Right ventricle myocardium inferior (tissue), 1 donor: Measurements from ENCODE around the gene ITGA4. TPM values are rescaled to one million over a fixed set of nuclear protein-coding genes. Genes with fewer than 3 reads are reported as not detected.
"Not testable (repeated sequence)": the region's sequence is repeated elsewhere in the genome, so short reads cannot be mapped to it uniquely, and the experiment has no call there.

Experiments used
- ATAC-seq: fragments of 200-7000 bp; cut with Tn5 transposase; one replicate; pipeline ENCODE4 v1.9.1; 2020; ENCODE audit warnings: mild to moderate bottlenecking, moderate library complexity
- DNase-seq: peaks from one replicate; pipeline ENCODE4 v3.0.0; 2021; ENCODE audit errors: missing footprints
- intact Hi-C: fragments of 100-400 bp; cut with DNase I; formaldehyde crosslinking; loops from one replicate; pipeline ENCODE4 v1.11.0; 2022
- long read RNA-seq: library from polyadenylated mRNA; unstranded; transcript quantifications from one replicate; pipeline ENCODE4 v2.0.0, GENCODE V29; 2021
- total RNA-seq: library from RNA; stranded (reverse); fragmentation: NEBNext Ultra II Directional; extraction: Animal tissue kit (Norgen Biotek cat#: 25700); gene quantifications from one replicate; pipeline ENCODE4 v1.2.1, GENCODE V29; 2021
- donor health status: DM: no; HTN: yes; CAD: no; lungs with severe emphysema.

The ITGA4 gene
- total RNA-seq, result 1.8 TPM
- long read RNA-seq, result 0 reads

- ATAC-seq (peak; percentile 96), DNase-seq (peak; percentile 90)
- intact Hi-C loops, result no loop called here
Measured at GRCh38 chr2:181457121-181457740, at the start of gene ITGA4. Gene ITGA4, plus strand, starts transcription at chr2:181457386. Its CDS starts 269 bp downstream, at chr2:181457655.

DNA sequence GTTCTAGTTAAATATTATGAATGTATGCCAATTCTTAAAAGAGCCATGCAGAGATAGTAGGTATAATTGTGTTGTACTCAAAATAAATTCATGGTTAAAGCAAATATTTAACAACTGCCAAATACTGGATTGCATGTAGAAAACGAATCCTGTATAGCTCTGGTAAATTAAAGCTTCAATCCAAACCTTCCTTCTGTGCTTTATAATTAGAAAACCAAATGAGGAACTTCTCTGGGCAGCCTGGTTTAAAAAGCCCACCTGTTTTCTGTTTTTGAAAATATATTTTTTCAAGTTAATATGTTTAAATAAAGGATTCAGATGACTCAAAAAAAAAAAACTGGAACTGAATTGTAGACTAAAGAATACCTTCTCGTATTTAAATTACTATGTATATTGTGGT lies 48.3 kb upstream of the ITGA4 start:
- DNase-seq (no peak), ATAC-seq (no peak)
- intact Hi-C loops, result no loop called here

- DNase-seq (no peak), ATAC-seq (no peak)
- intact Hi-C loops, result no loop called here
Measured at GRCh38 chr2:181411105-181411849, 45.9 kb upstream of the ITGA4 start.

GRCh38 chr2:181419129-181419855 lies 37.9 kb upstream of the ITGA4 start:
- no peak for ATAC-seq
- DNase-seq, result no peak
- intact Hi-C loops, result no loop called here

DNA sequence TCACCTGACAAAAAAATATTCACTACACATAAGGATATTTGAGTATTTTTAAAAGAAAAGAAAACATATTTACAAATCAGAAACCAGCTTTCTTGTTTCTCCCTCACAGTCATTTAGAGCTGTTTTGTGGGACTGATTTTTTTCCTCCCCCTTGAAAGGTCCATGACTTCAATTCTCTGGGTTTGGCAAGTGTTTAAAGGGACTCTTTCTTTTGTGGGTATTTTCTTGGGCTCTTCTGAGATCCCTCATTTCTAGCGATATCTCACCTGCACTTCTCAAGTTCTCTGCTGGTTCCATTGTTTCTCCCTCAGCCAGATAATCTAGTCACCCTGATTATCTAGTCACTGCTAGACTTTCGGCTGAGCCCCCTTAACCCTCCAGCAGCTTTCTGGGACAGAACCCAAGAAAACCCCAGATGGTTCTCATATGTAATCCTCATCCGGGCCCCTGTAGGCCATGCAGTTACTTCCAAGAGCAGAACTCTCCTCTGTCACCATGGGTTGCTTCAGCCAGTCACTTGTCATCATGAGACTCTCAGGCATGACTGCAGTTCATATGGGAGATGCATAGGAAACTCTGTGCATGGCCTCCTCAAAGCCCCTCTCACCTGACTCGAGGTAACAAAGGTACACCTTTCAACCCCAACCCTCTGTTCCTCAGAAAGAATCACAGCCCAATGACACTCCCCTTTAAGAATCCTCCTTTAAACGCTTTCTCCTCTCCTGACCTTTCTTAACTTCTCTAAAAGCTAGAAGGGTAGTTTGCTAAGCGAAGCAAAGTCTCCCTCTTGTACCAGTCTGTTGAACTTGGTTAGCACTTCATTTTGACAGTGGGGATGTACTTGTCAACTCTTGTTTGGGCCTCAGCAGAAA lies 36.7 kb upstream of the ITGA4 start:
- DNase-seq (no peak), ATAC-seq (no peak)
- intact Hi-C loops, result no loop called here

- DNase-seq (no peak), ATAC-seq (no peak)
- intact Hi-C loops, result no loop called here
Measured at GRCh38 chr2:181421131-181421458, 36.1 kb upstream of the ITGA4 start.

GRCh38 chr2:181421464-181421863 lies 35.7 kb upstream of the ITGA4 start:
- DNase-seq, result no peak
- intact Hi-C loops, result no loop called here
- no peak for ATAC-seq

GRCh38 chr2:181426672-181427071 lies 30.5 kb upstream of the ITGA4 start:
- intact Hi-C loops, result no loop called here
- DNase-seq (no peak), ATAC-seq (no peak)

DNA sequence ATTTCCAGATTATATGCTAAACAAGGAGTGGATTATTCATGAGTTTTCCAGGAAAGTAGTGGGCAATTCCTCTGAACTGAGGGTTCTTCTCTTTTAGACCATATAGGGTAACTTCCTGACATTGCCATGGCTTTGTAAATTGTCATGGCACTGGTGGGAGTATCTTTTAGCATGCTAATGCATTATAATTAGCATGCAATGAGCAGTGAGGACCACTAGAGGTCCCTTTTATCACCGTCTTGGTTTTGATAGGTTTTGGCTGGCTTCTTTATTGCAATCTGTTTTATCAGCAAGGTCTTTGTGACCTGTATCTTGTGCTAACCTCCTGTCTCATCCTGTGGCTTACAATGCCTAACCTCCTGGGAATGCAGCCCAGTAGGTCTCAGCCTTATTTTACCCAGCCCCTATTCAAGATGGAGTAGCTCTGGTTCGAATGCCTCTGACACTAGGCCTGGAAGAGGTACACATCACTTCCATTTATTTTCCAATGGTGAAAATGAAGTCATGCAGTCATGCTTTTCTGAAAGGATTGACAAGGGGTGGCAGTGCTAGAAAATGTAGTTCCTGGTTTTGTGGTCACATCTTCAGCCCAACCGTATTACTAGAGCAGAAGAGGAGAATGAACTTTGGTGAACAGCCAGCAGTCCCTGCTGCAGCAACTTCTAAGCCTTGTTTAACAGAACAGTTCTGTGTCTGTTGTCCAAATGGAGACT lies 26.6 kb upstream of the ITGA4 start:
- ATAC-seq (no peak), DNase-seq (no peak)
- intact Hi-C loops, result no loop called here

- DNase-seq, result no peak
- intact Hi-C loops, result no loop called here
- no peak for ATAC-seq
Measured at GRCh38 chr2:181431674-181432073, 25.5 kb upstream of the ITGA4 start.

DNA sequence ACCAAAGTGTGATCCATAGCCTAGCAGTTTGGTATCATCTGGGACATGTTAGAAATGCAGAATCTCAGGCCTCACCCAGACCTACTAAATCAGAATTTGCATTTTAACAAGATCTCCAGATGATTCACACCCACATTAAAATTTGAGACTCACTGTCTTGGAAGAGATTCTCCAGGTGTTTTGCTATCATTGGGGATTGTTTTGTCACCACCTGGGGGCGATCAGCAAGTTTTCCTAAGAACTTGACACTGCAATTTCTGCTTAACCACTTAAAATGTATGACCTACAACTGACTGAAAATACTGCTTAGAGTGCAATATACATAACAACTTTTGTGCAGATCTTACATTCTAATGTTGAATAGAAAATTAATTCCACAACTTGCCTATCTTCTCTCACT lies 18.9 kb upstream of the ITGA4 start:
- DNase-seq (no peak), ATAC-seq (no peak)
- intact Hi-C loops, result no loop called here

DNA sequence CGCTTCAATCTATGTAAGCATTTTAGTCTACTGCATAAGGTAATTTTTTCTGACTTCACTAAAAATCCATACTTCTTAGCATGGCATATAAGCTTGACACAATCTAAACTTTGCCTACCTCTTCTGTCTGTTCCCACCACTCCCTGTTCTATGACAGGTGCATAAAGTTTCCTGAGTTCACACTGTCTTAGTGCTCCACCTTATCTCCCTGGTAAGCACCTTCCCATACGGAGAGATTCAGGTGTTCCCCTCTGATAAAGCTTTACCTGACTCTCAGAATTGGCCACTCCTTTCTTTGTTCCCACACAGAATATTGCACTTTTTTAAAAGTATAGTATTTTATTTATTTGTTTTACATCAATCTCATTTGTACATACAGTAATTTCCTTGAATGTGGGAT lies 16.8 kb upstream of the ITGA4 start:
- ATAC-seq (no peak), DNase-seq (no peak)
- intact Hi-C loops, result no loop called here

- ATAC-seq, result no peak
- no peak for DNase-seq
- intact Hi-C loops, result no loop called here
Measured at GRCh38 chr2:181440919-181441318, 16.3 kb upstream of the ITGA4 start.

GRCh38 chr2:181441670-181442069 lies 15.5 kb upstream of the ITGA4 start:
- no peak for ATAC-seq
- DNase-seq, result no peak

DNA sequence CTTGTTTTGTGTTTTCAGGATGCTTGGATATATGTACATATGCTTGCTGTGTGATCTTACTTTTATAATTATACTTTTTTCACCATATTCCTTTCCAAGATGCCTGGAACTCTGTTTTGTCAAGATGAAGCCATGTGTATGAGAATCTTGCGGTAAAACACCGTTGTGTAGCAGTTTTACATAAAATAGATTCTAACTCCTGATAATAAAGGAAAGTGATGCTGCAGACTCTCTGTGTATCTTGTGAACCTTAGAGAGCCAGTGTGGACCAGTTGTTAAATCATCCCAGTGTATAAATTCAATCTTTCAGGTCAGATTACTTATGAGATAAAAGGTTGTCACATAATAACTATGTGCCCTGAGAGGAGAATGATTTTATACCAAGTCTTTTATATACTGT lies 12.5 kb upstream of the ITGA4 start:
- no peak for DNase-seq
- intact Hi-C loops, result no loop called here
- no peak for ATAC-seq

More at GRCh38 chr2:181441670-181442069, 15.5 kb upstream of the ITGA4 start:
- intact Hi-C loops, result no loop called here

- ATAC-seq, result no peak
- intact Hi-C loops, result no loop called here
- DNase-seq, result no peak
Measured at GRCh38 chr2:181446985-181447384, 10.2 kb upstream of the ITGA4 start.

GRCh38 chr2:181449278-181449677 lies 7.9 kb upstream of the ITGA4 start:
- ATAC-seq, intact Hi-C loops, DNase-seq: not testable (repeated sequence)

DNA sequence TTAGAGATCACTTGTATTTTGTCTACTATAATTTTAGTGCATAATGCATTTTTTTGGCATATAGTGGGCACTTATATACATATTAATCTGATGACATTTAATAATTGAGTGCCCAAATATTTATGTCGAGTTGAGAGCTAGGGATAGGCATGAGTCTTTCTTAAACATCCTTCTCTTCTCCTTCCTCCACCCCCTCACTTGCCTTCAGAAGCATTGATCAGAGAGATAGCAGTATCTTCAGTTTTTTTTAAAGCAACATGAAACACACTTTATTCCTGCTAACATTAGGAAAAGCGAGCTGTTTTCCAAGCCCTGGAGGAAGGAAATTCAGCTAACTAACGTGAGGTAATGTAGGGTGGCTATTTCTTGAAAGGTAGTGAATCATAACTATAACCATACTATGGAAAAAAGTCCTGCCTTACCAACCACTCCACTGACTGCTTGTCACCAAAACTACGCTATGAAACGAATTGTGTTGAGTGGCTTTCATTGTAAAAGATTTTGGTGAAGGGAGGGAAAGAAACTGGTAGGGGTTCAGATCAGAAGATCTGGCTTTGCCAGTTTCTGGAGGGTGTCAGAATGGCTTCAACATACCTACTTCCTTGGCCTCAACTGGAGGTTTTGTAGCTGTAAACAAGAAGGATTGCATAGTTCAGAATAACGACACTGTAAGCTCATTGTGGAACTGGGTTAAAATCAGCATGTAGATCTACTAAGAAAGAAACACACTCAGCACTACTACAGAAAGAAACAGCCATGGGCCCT lies 2.3 kb upstream of the ITGA4 start:
- no peak for ATAC-seq
- intact Hi-C loops, result no loop called here
- DNase-seq, result no peak
